Uterus (tissue), 4 donors: Measurements from ENCODE around the gene ABHD12B. TPM values are rescaled to one million over a fixed set of nuclear protein-coding genes. Genes with fewer than 3 reads are reported as not detected.
"Not testable (repeated sequence)": the region's sequence is repeated elsewhere in the genome, so short reads cannot be mapped to it uniquely, and the experiment has no call there.

Experiments used
- DNase-seq, 2 donors: peaks; one replicate each; pipeline ENCODE4 v3.0.0-alpha.2; 2019 to 2020
- H3K27ac ChIP-seq, 2 donors: fragments of 200-600 bp; sonication (generic); 1 replicate in 1 of 2; 2 replicates in 1 of 2; pipeline ENCODE4 v1.5.1; 2016 to 2018
- H3K27me3 ChIP-seq, 2 donors: fragments of 200-600 bp; sonication (generic); one replicate each; pipeline ENCODE4 v1.5.1; 2018 to 2019; ENCODE audit warnings: control low read depth in 1 of 2
- H3K36me3 ChIP-seq, 2 donors: fragments of 200-600 bp; sonication (generic); one replicate each; pipeline ENCODE4 v1.5.1; 2019; ENCODE audit warnings: control low read depth in 1 of 2
- H3K4me1 ChIP-seq, 2 donors: fragments of 200-600 bp; sonication (generic); one replicate each; pipeline ENCODE4 v1.5.1; 2018 to 2019; ENCODE audit warnings: control low read depth in 1 of 2
- H3K4me3 ChIP-seq, 2 donors: fragments of 200-600 bp; sonication (generic); 1 replicate in 1 of 2; 2 replicates in 1 of 2; pipeline ENCODE4 v1.5.1; 2018 to 2019; ENCODE audit warnings: mild to moderate bottlenecking in 1 of 2
- H3K9me3 ChIP-seq, 2 donors: fragments of 200-600 bp; sonication (generic); one replicate each; pipeline ENCODE4 v1.5.1; 2019; ENCODE audit warnings: control low read depth in 1 of 2
- POLR2A ChIP-seq, 2 donors: fragments of 450-650 bp; IDR thresholded peaks; one replicate each; pipeline ENCODE4 v1.6.1; 2016; ENCODE audit warnings: antibody characterized with exemption in 2 of 2, mild to moderate bottlenecking in 1 of 2, moderate library complexity in 1 of 2
- intact Hi-C: fragments of 100-400 bp; cut with DNase I; formaldehyde crosslinking; loops from one replicate; pipeline ENCODE4 v1.15.1; 2023; ENCODE audit warnings: low total_unique reads
- total RNA-seq, 4 donors: library from RNA; depleted of rRNA in 3 of 4; stranded (reverse); fragments of >200 nt in 3 of 4; gene quantifications; one replicate each; pipeline versions ENCODE4 v1.1.0 to v1.2.4, GENCODE V29; 2014 to 2023
- TF ChIP-seq, protein P1 (sequence below), 4 experiments: fragments of 200-600 bp in 2 of 4; fragments of 450-650 bp in 2 of 4; sonication (generic) in 2 of 4; IDR thresholded peaks; one replicate each; pipeline ENCODE4 v1.5.1; 2016 to 2019; ENCODE audit warnings: antibody characterized with exemption in 4 of 4, mild to moderate bottlenecking in 2 of 4, moderate library complexity in 1 of 4
- donor health status: DM: yes; HTN: yes; CAD: no.

Gene ABHD12B
- total RNA-seq, 4 donors from 2014 or later = not detected

- H3K27me3 ChIP-seq = no peaks in the 10 kb centered on the region
- no peak for DNase-seq
- TF ChIP-seq, protein P1, sequence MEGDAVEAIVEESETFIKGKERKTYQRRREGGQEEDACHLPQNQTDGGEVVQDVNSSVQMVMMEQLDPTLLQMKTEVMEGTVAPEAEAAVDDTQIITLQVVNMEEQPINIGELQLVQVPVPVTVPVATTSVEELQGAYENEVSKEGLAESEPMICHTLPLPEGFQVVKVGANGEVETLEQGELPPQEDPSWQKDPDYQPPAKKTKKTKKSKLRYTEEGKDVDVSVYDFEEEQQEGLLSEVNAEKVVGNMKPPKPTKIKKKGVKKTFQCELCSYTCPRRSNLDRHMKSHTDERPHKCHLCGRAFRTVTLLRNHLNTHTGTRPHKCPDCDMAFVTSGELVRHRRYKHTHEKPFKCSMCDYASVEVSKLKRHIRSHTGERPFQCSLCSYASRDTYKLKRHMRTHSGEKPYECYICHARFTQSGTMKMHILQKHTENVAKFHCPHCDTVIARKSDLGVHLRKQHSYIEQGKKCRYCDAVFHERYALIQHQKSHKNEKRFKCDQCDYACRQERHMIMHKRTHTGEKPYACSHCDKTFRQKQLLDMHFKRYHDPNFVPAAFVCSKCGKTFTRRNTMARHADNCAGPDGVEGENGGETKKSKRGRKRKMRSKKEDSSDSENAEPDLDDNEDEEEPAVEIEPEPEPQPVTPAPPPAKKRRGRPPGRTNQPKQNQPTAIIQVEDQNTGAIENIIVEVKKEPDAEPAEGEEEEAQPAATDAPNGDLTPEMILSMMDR (IDR thresholded peaks at IDR 0.05) = no peak
- no peak for TF ChIP-seq POLR2A (IDR thresholded peaks at IDR 0.05)
- H3K27ac ChIP-seq = no peak overlapping the region
- no peaks in the 10 kb centered on the region for H3K9me3 ChIP-seq
- H3K36me3 ChIP-seq = no peaks in the 10 kb centered on the region
- intact Hi-C loops = no loop called here
- H3K4me3 ChIP-seq = no peak overlapping the region
- no peaks in the 10 kb centered on the region for H3K4me1 ChIP-seq
Measured at GRCh38 chr14:50892255-50892654, 20.4 kb downstream of the ABHD12B start.

DNA sequence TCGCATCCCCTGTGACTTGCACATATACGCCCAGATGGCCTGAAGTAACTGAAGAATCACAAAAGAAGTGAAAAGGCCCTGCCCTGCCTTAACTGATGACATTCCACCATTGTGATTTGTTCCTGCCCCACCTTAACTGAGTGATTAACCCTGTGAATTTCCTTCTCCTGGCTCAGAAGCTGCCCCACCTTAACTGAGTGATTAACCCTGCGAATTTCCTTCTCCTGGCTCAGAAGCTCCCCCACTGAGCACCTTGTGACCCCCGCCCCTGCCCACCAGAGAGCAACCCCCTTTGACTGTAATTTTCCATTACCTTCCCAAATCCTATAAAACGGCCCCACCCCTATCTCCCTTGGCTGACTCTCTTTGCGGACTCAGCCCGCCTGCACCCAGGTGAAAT, 24.6 kb downstream of the ABHD12B start:
- H3K4me3 ChIP-seq, DNase-seq, H3K27ac ChIP-seq, H3K4me1 ChIP-seq, H3K36me3 ChIP-seq, H3K27me3 ChIP-seq, intact Hi-C loops, H3K9me3 ChIP-seq: not testable (repeated sequence)

DNA sequence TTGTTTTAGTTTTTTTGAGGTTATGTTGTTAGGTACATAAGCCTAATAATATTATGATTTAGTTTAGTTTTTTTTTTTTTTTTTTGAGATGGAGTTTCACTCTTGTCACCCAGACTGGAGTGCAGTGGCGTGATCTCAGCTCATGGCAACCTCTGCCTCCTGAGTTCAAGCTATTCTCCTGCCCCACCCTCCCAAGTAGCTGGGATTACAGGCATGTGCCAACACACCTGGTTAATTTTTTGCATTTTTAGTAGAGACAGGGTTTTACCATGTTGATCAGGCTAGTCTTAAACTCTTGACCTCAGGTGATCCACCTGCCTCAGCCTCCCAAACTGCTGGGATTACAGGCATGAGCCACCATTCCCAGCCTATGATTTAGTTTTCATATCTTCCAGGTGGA, 25.2 kb downstream of the ABHD12B start:
- H3K36me3 ChIP-seq, H3K27ac ChIP-seq, H3K4me1 ChIP-seq, H3K4me3 ChIP-seq, DNase-seq, intact Hi-C loops, H3K9me3 ChIP-seq, H3K27me3 ChIP-seq: not testable (repeated sequence)

DNA sequence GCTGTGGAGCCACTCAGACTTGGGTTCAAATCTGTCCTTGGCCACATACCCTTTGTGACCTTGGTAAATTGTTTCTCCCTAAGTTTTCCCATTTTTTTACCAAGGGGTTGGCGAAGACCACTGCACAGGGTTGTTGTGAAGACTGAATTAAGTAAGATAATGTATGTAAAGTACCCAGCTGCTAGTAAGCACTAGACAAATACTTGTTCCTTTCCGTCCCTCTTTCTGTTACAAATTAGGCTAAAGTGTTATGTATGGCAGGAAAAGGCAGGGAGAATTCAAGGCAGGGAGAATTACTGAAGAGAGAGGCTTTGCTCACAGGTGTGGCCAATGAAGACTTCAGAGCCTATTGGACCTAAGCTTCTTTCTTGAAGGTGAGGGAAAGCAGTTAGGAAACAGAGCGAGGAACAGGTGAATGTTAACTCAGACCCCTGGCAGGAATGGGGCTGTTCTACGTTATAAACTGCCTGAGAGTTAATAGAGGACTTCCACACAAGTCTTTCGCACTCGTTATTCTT, 25.9 kb downstream of the ABHD12B start:
- intact Hi-C loops = no loop called here
- TF ChIP-seq POLR2A (IDR thresholded peaks at IDR 0.05) = no peak
- TF ChIP-seq, protein P1 (IDR thresholded peaks at IDR 0.05) = no peak
- Histone ChIP-seq H3K36me3 (no peaks in the 10 kb centered on the region), H3K27me3 (no peaks in the 10 kb centered on the region), H3K27ac (no peak overlapping the region), H3K9me3 (no peaks in the 10 kb centered on the region), H3K4me3 (no peak overlapping the region), H3K4me1 (no peaks in the 10 kb centered on the region)
- DNase-seq = no peak

DNA sequence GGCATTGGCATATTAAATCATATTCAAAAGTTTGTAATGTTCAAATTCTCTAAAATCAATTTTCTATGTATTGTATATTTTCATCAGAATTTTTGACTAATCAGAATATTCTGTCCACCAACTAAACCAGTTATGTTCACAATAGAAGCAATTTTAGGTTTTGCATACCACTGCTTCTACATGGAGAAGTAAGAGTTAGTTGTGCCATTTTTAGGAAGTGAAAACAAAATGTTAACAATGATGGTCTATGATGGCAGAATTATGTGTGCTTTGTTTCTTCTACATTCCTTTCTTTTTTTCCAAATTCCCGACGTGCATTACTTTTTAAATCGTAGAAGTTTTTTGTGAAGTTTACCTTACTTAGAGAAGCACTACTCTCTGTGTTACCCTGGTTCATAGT, 29.5 kb downstream of the ABHD12B start:
- Histone ChIP-seq H3K4me3 (no peak overlapping the region), H3K36me3 (no peaks in the 10 kb centered on the region), H3K27me3 (no peaks in the 10 kb centered on the region), H3K4me1 (no peaks in the 10 kb centered on the region), H3K9me3 (no peaks in the 10 kb centered on the region), H3K27ac (no peak overlapping the region)
- no peak for DNase-seq
- intact Hi-C loops = no loop called here
- TF ChIP-seq, protein P1 (IDR thresholded peaks at IDR 0.05) = no peak
- TF ChIP-seq POLR2A (IDR thresholded peaks at IDR 0.05) = no peak

- Histone ChIP-seq H3K4me1 (no peaks in the 10 kb centered on the region), H3K27me3 (no peaks in the 10 kb centered on the region), H3K4me3 (no peak overlapping the region), H3K36me3 (no peaks in the 10 kb centered on the region), H3K27ac (no peak overlapping the region), H3K9me3 (no peaks in the 10 kb centered on the region)
- intact Hi-C loops = no loop called here
- no peak for DNase-seq
- TF ChIP-seq POLR2A (IDR thresholded peaks at IDR 0.05) = no peak
- TF ChIP-seq, protein P1 (IDR thresholded peaks at IDR 0.05) = no peak
Measured at GRCh38 chr14:50904719-50905118, 32.9 kb downstream of the ABHD12B start.
